ENCODE results near the gene SLC41A2.
A peak's percentile ranks its signal among the peaks of the same experiment; 100 is the strongest.

The SLC41A2 gene

GRCh38 chr12:104958001-104958804, at the start of gene SLC41A2 (continued):
- TF ChIP-seq ATF2 (tag by site-specific recombination; IDR thresholded peaks at IDR 0.05; ENCODE audit: low read depth) (peak; percentile 86), ZNF423 (tag by site-specific recombination; IDR thresholded peaks at IDR 0.05) (peak; percentile 51; the same call in 1 of the 2 replicates), SP7 (tag by site-specific recombination; IDR thresholded peaks at IDR 0.05) (peak; percentile 67), HIC1 (tag by site-specific recombination; IDR thresholded peaks at IDR 0.05) (peak; percentile 95; the same call in 1 of the 2 replicates), ZNF488 (tag by site-specific recombination; IDR thresholded peaks at IDR 0.05) (no peak), ZNF16 (tag by site-specific recombination; IDR thresholded peaks at IDR 0.05; ENCODE audit: low read depth) (no peak), ZNF645 (tag by site-specific recombination; IDR thresholded peaks at IDR 0.05) (no peak), ZBTB26 (tag by site-specific recombination; optimal IDR thresholded peaks at IDR 0.05) (peak; percentile 95), ZIC2 (tag by site-specific recombination; IDR thresholded peaks at IDR 0.05) (peak; percentile 76; the same call in 1 of the 2 replicates), ZNF184 (tag by site-specific recombination; IDR thresholded peaks at IDR 0.05) (0 out of 2 replicates have a peak, but pooled peaks have one; percentile 52), ZNF148 (tag by site-specific recombination; IDR thresholded peaks at IDR 0.05; ENCODE audit: borderline replicate concordance) (no peak), CTCF (tag by site-specific recombination; IDR thresholded peaks at IDR 0.05) (peak; percentile 79), ZFHX2 (tag by site-specific recombination; conservative IDR thresholded peaks at IDR 0.05) (peak; percentile 99), ZNF112 (tag by site-specific recombination; IDR thresholded peaks at IDR 0.05) (no peak), EGR2 (tag by site-specific recombination; IDR thresholded peaks at IDR 0.05; ENCODE audit: low read depth) (peak; percentile 97), ZBTB44 (tag by site-specific recombination; IDR thresholded peaks at IDR 0.05) (0 out of 2 replicates have a peak, but pooled peaks have one; percentile 21), ZBTB7A (tag by site-specific recombination; IDR thresholded peaks at IDR 0.05; ENCODE audit: low read depth) (peak; percentile 35; the same call in 1 of the 2 replicates), PRDM1 (tag by site-specific recombination; IDR thresholded peaks at IDR 0.05) (no peak), ZNF335 (tag by site-specific recombination; conservative IDR thresholded peaks at IDR 0.05) (peak; percentile 92), ZNF692 (tag by site-specific recombination; IDR thresholded peaks at IDR 0.05) (peak; percentile 67), ZBTB20 (tag by site-specific recombination; IDR thresholded peaks at IDR 0.05) (peak; percentile 87), KLF9 (tag by site-specific recombination; IDR thresholded peaks at IDR 0.05; ENCODE audit: low read depth) (peak; percentile 92), ZNF600 (tag by site-specific recombination; IDR thresholded peaks at IDR 0.05) (peak; percentile 77)

Measured in HEK293 (cell line).